HG02885 (cell line): ENCODE measurements around the gene EOLA1.
"Not testable (repeated sequence)": the region's sequence is repeated elsewhere in the genome, so short reads cannot be mapped to it uniquely, and the experiment has no call there.

ENCODE experiments used
- ATAC-seq: cut with Tn5 transposase; IDR thresholded peaks from one replicate; pipeline ENCODE4 v1.9.1; 2021; ENCODE audit warnings: mild to moderate bottlenecking; ENCODE audit not compliant: unreplicated experiment, poor library complexity

The EOLA1 gene

DNA sequence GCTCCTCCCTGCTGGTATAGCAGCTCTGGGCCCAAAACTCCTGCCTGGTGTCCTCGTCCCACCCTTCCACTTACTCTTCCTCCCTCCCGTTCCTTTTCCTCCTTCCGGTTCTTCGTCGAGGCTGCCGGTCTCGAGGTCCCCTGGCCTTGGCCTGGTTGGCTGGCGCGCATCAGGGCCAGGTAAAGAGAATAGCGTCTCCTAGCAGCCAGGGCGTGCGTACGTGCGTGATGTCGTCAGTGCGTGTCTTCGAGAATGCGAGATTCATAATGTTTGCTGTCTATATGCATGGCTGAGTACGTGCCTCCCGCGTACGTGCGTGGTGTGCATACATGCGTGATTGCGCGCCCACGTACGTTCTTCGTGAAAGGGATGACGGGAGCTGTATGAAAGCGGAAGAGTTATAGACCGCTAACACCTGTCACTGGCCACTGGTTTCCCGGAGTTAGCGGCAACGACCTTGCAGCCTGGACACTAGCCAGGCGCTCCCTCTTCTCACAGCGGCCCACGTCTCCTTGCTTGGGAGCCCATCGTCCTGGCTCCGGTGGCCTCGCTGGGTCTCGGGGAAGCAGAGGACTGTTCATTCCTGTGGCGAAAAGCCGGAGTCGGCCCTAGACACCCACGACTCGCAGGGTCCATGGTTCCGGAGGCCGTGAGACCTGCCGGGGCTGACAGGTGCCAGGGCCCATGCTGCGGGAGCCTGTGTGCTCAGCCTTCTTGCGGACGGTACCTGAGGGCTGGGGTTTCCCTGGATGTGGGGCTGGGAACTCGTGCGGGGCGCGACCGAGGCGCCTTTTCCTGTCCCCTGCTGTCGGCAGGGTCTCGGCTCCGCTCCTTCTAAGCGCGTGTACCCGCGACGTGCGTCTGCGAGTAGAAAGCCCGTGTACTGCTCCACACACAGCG is at the start of gene EOLA1:
Gene EOLA1, plus strand, starts transcription at position 392 of the 900 bp plus-strand sequence. CDS start 4,619 bp downstream, outside the sequence.
- ATAC-seq: peak; percentile 73

GRCh38 chrX:149491812-149492211 is 49.0 kb upstream of the EOLA1 start:
- no peak for ATAC-seq

GRCh38 chrX:149493567-149494562 is 46.9 kb upstream of the EOLA1 start:
- ATAC-seq: no peak

GRCh38 chrX:149494844-149495565 is 45.8 kb upstream of the EOLA1 start:
- no peak for ATAC-seq

GRCh38 chrX:149495573-149496071 is 45.2 kb upstream of the EOLA1 start:
- ATAC-seq: no peak

DNA sequence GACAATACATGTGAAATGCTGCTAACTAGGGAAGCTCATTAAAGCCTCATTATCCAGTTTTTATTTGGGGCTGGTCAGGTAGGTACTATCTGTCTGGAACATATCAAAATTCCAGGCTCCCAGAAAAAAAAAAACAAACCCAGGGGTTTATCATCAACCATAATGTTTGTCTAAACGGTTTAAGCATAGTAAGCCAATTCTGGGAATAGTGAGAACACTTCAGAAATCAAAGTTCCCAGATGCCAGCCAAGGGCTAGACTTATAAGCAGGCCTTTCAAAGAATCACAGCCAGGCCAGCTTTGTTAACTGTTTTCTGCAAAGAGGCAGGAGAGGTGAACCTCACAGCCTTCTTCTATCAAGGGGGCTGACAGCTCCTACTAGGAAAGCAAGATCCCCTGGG is 43.8 kb upstream of the EOLA1 start:
- ATAC-seq: no peak

DNA sequence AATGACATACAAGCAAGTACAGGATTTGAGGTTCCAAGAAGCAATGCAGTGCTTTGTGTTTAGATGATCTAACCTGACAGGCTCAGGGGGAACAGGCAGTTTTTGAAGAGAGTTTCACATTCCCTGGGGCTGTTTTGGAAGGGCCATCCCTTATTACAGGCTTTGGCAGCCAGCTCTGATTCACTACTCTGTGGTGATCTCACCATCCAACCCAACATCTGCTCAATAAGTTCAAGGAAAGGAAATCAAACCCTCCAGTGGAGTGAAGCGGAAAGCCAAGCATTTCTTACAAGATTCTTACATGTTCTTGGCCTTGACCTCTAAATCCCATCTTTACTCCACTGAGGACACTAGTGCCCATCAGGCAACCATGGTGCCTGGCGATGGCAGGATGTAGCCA is 43.2 kb upstream of the EOLA1 start:
- no peak for ATAC-seq

- no peak for ATAC-seq
Observed at GRCh38 chrX:149498767-149499166, 42.0 kb upstream of the EOLA1 start.

GRCh38 chrX:149499766-149500165 is 41.0 kb upstream of the EOLA1 start:
- ATAC-seq: no peak

- not testable (repeated sequence) for ATAC-seq
Observed at GRCh38 chrX:149502923-149503322, 37.9 kb upstream of the EOLA1 start.

GRCh38 chrX:149503446-149503845 is 37.4 kb upstream of the EOLA1 start:
- ATAC-seq: peak; percentile 73

GRCh38 chrX:149504226-149504914 is 36.4 kb upstream of the EOLA1 start:
- peak; percentile 40 for ATAC-seq

DNA sequence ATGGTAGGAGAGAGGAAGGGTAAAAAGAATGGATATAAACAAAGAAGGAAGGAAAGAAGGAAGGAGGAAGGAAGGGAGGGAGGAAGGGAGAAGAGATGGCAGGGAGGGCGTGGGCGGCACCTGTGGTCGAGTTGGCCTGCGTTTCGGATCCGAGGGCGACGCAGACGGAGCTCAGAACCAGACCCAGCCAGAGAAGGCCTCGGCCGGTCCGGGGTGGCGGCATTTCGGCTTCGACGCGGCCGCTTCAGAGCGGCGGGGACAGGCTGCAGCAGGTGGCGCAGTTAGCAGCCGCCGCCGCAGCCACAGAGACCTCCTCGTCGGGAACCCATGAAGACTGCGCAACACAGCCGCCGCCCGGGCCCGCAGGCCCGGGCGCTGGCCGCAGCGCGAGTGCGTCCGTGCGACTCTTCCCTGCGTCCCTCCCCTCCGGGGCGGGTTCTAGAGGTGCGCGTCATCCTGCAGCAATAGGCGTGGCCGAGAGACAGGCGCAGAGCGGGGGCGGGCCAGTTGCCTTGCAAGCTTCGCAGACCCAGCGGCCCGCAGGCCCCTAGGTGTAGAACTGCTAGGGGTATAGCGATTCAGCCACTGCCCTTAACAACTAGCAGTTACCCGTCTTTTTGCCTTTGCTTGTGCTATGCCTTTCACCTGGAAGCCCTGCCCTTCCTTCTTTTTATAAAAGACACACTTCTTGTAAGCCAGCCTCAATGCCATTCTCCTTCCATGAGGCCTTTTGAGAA is 35.7 kb upstream of the EOLA1 start, which contains the start of gene IDS:
Gene IDS, minus strand, starts transcription at position 392 of the 737 bp plus-strand sequence. Its CDS starts 169 bp downstream, at position 223.
- peak; percentile 70 for ATAC-seq

GRCh38 chrX:149505671-149506070 is 35.1 kb upstream of the EOLA1 start:
- no peak for ATAC-seq

DNA sequence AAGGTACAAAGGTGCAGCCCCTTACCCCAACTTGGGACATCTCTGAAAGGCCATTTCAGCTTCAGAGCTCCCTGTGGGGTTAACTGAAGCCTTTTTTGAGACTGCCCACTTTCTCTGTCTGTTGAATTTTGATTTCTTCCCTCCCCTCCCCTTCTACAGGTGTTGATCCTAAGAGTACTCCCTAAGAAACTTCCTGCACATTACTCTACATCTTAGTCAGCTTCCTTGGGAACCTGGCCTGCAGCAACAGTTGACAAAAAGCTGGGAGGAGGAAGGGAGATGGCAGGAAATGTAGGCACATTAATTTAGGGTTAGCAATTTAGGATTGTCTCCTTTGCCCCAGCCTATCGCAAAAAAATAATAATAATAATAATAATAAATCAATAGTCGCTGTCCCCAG is 34.5 kb upstream of the EOLA1 start:
- ATAC-seq: no peak

GRCh38 chrX:149508467-149508866 is 32.3 kb upstream of the EOLA1 start:
- ATAC-seq: no peak

- ATAC-seq: no peak
Observed at GRCh38 chrX:149510386-149510785, 30.4 kb upstream of the EOLA1 start.

DNA sequence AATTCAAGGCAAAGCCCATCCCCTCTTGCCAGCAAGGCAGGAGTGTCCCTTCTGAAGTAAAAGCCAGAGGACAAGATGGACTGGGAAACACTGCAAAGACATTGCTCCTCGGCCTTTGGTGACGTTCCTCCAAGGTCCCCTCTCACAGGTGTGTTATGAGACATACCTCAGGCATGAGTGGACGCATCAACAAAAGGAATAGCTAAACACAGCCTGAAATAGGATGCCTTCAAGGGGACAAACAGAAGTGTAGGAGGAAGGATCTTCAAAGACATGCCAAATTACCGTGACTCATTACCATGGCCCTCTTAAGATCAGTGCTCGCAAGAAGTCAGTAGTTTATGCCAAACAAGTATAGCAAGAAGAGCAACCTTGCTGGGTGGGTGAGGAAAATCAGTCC is 29.7 kb upstream of the EOLA1 start:
- ATAC-seq: no peak
